HepG2 (cell line): Measurements from ENCODE around the gene HLA-DOA. TPM values are rescaled to one million over a fixed set of nuclear protein-coding genes. Genes with fewer than 3 reads are reported as not detected.
A peak's percentile ranks its signal among the peaks of the same experiment; 100 is the strongest.

Experiments used
- ARNTL ChIP-seq: sonication (generic); formaldehyde crosslinking; IDR thresholded peaks from 2 replicates; pipeline ENCODE4 v1.4.0; 2020; ENCODE audit warnings: mild to moderate bottlenecking, missing genetic modification reagents
- DPF2 ChIP-seq: sonication (generic); formaldehyde crosslinking; IDR thresholded peaks from 2 replicates; pipeline ENCODE4 v1.4.0; 2020; ENCODE audit warnings: mild to moderate bottlenecking, low read depth, missing genetic modification reagents, borderline replicate concordance
- KAT7 ChIP-seq: IDR thresholded peaks from 2 replicates; pipeline ENCODE4 v1.6.1; 2018; ENCODE audit warnings: borderline replicate concordance, missing compliant biosample characterization
- MAF1 ChIP-seq: sonication (generic); formaldehyde crosslinking; IDR thresholded peaks from 2 replicates; pipeline ENCODE4 v1.5.0; 2020; ENCODE audit warnings: missing genetic modification reagents, borderline replicate concordance
- NR1H2 ChIP-seq: sonication (generic); formaldehyde crosslinking; IDR thresholded peaks from 2 replicates; pipeline ENCODE4 v1.8.1; 2022; ENCODE audit warnings: low read depth, missing genetic modification reagents, borderline replicate concordance
- PHF20 ChIP-seq: sonication (generic); formaldehyde crosslinking; IDR thresholded peaks from 2 replicates; pipeline ENCODE4 v1.5.0; 2020; ENCODE audit warnings: mild to moderate bottlenecking, missing genetic modification reagents
- PTBP1 ChIP-seq: fragments of 200-400 bp; formaldehyde crosslinking; IDR thresholded peaks from 2 replicates; pipeline ENCODE4 v1.6.1; 2018; ENCODE audit warnings: low read length, low read depth; ENCODE audit not compliant: poor library complexity, severe bottlenecking
- RBFOX2 ChIP-seq: fragments of 200-400 bp; formaldehyde crosslinking; IDR thresholded peaks from 2 replicates; pipeline ENCODE4 v1.6.1; 2017; ENCODE audit warnings: low read depth, mild to moderate bottlenecking, low read length
- SP1 ChIP-seq, 2 experiments: fragments of 450-650 bp in 1 of 2; sonication (generic) in 1 of 2; formaldehyde crosslinking in 1 of 2; IDR thresholded peaks; 2 replicates each; pipeline versions ENCODE4 v1.4.0 to v1.6.1; 2016 to 2020; ENCODE audit warnings: missing genetic modification reagents in 1 of 2
- TCF7L2 ChIP-seq: IDR thresholded peaks from 2 replicates; pipeline ENCODE4 v1.6.1; 2011; ENCODE audit warnings: mild to moderate bottlenecking, low read depth, low read length, moderate library complexity
- ZNF180 ChIP-seq: sonication (generic); formaldehyde crosslinking; IDR thresholded peaks from 2 replicates; pipeline ENCODE4 v1.4.0; 2020; ENCODE audit warnings: low read depth, missing genetic modification reagents, borderline replicate concordance
- ZNF281 ChIP-seq: sonication (generic); formaldehyde crosslinking; IDR thresholded peaks from 2 replicates; pipeline ENCODE4 v1.4.0; 2020; ENCODE audit warnings: missing genetic modification reagents, borderline replicate concordance
- ZNF891 ChIP-seq: sonication (generic); formaldehyde crosslinking; IDR thresholded peaks from 2 replicates; pipeline ENCODE4 v1.5.0; 2020; ENCODE audit warnings: mild to moderate bottlenecking, missing genetic modification reagents
- polyA plus RNA-seq, 8 experiments: library from polyadenylated mRNA; depleted of rRNA in 3 of 8; stranded (reverse) in 7 of 8; unstranded in 1 of 8; fragments of >200 nt; fragmentation: Illumina TruSeq in 4 of 8; extraction: Trizol in 4 of 8; gene quantifications; 2 replicates each; pipeline versions ENCODE4 v1.2.1 to v1.2.3, GENCODE V29; 2011 to 2016; ENCODE audit warnings: low read depth in 4 of 8, missing spikeins in 1 of 8, mixed read lengths in 1 of 8; ENCODE audit not compliant: insufficient read depth in 1 of 8
- total RNA-seq, 5 experiments: library from RNA; depleted of rRNA; stranded (reverse); fragments of >200 nt; fragmentation: Illumina TruSeq; extraction: Trizol; gene quantifications; 2 replicates each; pipeline ENCODE4 v1.2.3, GENCODE V29; 2016; ENCODE audit warnings: low read depth in 1 of 5
- TF ChIP-seq, protein P1 (sequence below): IDR thresholded peaks from 2 replicates; pipeline ENCODE4 v1.6.1; 2016; ENCODE audit warnings: mild to moderate bottlenecking
- TF ChIP-seq, protein P2 (sequence below), 2 experiments: IDR thresholded peaks; 2 replicates each; pipeline ENCODE4 v1.6.1; 2011 to 2012; ENCODE audit warnings: low read length in 2 of 2, borderline replicate concordance in 1 of 2, low read depth in 1 of 2, mild to moderate bottlenecking in 1 of 2, moderate library complexity in 1 of 2
- TF ChIP-seq, protein P3 (sequence below): IDR thresholded peaks from 2 replicates; pipeline ENCODE4 v1.6.1; 2016; ENCODE audit warnings: low read depth, borderline replicate concordance
- TF ChIP-seq, protein P4 (sequence below): sonication (generic); formaldehyde crosslinking; conservative IDR thresholded peaks from 2 replicates; pipeline ENCODE4 v1.8.0; 2022; ENCODE audit warnings: missing genetic modification reagents

Gene HLA-DOA
- total and polyA plus RNA-seq, 2 of the 13 experiments (the other 11 are each of a cell fraction or from before 2014, with no cell fraction given) = 0.03 to 0.09 TPM

DNA sequence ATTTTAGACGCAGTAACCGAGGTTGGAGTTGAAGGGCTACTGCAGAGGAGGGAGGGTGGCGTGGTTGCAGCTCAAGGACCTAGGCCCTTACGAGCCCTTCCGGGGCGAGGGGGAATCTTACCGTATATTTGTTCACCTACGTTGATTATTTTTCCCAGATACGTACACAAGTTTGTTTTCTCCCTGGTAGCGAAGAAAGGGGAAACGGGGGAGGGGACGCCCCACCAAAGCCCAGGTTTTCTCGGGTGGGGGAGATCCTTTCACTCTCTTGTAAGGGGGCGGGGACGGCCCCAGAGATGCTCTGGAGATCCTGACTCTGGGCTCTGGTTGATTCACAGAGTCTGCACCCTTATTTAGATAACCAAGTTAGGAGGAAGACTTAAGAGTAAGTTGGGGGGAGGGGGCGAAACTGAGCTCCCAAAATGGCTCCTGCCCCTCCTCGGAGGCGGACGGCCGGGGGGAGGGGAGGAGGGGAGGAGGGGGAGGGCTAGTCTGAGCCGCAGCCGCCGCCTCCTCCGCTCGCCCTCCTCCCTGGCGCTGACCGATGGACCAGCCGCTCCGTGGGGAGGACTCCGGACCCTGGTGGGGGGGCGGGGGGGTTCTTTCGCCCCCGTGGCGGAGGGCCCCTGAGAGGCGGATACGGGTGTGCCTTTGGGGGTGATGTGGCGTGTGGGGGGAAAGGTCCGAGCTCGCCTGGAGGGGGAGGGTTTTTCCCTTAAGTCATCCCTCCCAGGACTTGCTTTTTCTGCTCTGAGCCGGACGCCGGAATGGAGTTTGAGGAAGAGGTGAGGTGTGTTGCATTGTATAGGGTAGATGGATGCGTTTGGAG is 38.8 kb downstream of the HLA-DOA start (continued):
- TF ChIP-seq KAT7 (CRISPR knock-in tag) (peak; percentile 47; the same call in 1 of the 2 replicates), ZNF891 (CRISPR knock-in tag) (no peak), PTBP1 (no peak), ZNF281 (CRISPR knock-in tag) (peak; percentile 61; the same call in 1 of the 2 replicates), DPF2 (CRISPR knock-in tag) (no peak; the same call in 1 of the 2 replicates), ARNTL (CRISPR knock-in tag) (no peak; the same call in 1 of the 2 replicates), TCF7L2 (no peak), PHF20 (CRISPR knock-in tag) (no peak), RBFOX2 (peak; percentile 69), ZNF180 (CRISPR knock-in tag) (no peak), SP1 (IDR thresholded peaks at IDR 0.05) (no peak), SP1 (CRISPR knock-in tag; IDR thresholded peaks at IDR 0.05) (0 out of 2 replicates have a peak, but pooled peaks have one; percentile 35), NR1H2 (no peak), MAF1 (no peak)
- TF ChIP-seq, protein P1, sequence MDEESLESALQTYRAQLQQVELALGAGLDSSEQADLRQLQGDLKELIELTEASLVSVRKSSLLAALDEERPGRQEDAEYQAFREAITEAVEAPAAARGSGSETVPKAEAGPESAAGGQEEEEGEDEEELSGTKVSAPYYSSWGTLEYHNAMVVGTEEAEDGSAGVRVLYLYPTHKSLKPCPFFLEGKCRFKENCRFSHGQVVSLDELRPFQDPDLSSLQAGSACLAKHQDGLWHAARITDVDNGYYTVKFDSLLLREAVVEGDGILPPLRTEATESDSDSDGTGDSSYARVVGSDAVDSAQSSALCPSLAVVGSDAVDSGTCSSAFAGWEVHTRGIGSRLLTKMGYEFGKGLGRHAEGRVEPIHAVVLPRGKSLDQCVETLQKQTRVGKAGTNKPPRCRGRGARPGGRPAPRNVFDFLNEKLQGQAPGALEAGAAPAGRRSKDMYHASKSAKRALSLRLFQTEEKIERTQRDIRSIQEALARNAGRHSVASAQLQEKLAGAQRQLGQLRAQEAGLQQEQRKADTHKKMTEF (CRISPR knock-in tag) = 0 out of 2 replicates have a peak, but pooled peaks have one; percentile 16
- TF ChIP-seq, protein P2, sequence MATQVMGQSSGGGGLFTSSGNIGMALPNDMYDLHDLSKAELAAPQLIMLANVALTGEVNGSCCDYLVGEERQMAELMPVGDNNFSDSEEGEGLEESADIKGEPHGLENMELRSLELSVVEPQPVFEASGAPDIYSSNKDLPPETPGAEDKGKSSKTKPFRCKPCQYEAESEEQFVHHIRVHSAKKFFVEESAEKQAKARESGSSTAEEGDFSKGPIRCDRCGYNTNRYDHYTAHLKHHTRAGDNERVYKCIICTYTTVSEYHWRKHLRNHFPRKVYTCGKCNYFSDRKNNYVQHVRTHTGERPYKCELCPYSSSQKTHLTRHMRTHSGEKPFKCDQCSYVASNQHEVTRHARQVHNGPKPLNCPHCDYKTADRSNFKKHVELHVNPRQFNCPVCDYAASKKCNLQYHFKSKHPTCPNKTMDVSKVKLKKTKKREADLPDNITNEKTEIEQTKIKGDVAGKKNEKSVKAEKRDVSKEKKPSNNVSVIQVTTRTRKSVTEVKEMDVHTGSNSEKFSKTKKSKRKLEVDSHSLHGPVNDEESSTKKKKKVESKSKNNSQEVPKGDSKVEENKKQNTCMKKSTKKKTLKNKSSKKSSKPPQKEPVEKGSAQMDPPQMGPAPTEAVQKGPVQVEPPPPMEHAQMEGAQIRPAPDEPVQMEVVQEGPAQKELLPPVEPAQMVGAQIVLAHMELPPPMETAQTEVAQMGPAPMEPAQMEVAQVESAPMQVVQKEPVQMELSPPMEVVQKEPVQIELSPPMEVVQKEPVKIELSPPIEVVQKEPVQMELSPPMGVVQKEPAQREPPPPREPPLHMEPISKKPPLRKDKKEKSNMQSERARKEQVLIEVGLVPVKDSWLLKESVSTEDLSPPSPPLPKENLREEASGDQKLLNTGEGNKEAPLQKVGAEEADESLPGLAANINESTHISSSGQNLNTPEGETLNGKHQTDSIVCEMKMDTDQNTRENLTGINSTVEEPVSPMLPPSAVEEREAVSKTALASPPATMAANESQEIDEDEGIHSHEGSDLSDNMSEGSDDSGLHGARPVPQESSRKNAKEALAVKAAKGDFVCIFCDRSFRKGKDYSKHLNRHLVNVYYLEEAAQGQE (IDR thresholded peaks at IDR 0.05; ENCODE audit: borderline replicate concordance in 1 of 2, low read depth in 1 of 2, low read length in 2 of 2) = 0 out of 4 replicates have a peak, but pooled peaks of 1 of the 2 experiments have one; percentile 8
- TF ChIP-seq, protein P3, sequence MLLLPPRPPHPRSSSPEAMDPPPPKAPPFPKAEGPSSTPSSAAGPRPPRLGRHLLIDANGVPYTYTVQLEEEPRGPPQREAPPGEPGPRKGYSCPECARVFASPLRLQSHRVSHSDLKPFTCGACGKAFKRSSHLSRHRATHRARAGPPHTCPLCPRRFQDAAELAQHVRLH = no peak
- TF ChIP-seq, protein P4, sequence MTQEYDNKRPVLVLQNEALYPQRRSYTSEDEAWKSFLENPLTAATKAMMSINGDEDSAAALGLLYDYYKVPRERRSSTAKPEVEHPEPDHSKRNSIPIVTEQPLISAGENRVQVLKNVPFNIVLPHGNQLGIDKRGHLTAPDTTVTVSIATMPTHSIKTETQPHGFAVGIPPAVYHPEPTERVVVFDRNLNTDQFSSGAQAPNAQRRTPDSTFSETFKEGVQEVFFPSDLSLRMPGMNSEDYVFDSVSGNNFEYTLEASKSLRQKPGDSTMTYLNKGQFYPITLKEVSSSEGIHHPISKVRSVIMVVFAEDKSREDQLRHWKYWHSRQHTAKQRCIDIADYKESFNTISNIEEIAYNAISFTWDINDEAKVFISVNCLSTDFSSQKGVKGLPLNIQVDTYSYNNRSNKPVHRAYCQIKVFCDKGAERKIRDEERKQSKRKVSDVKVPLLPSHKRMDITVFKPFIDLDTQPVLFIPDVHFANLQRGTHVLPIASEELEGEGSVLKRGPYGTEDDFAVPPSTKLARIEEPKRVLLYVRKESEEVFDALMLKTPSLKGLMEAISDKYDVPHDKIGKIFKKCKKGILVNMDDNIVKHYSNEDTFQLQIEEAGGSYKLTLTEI (CRISPR knock-in tag) = no peak
